ENCODE results near the gene LRRC26.

Gene LRRC26

GRCh38 chr9:137169896-137170358, at the start of gene LRRC26:
TSS of gene LRRC26 (minus strand) at chr9:137170051. CDS start at chr9:137169943, 108 bp downstream.
- no peak for DNase-seq

- no peak for DNase-seq
Observed at GRCh38 chr9:137218754-137219271, 49.0 kb upstream of the LRRC26 start.

- DNase-seq = no peak
Observed at GRCh38 chr9:137218212-137218753, 48.4 kb upstream of the LRRC26 start.

GRCh38 chr9:137217276-137218211, 47.7 kb upstream of the LRRC26 start:
- no peak for DNase-seq

GRCh38 chr9:137216188-137216965, 46.5 kb upstream of the LRRC26 start:
- DNase-seq = no peak

- DNase-seq = no peak
Observed at GRCh38 chr9:137215196-137215986, 45.5 kb upstream of the LRRC26 start.

- no peak for DNase-seq
Observed at GRCh38 chr9:137214620-137215019, 44.8 kb upstream of the LRRC26 start.

- DNase-seq = no peak
Observed at GRCh38 chr9:137213160-137214060, 43.6 kb upstream of the LRRC26 start.

GRCh38 chr9:137212520-137212919, 42.7 kb upstream of the LRRC26 start:
- no peak for DNase-seq

GRCh38 chr9:137211532-137211931, 41.7 kb upstream of the LRRC26 start:
- DNase-seq = no peak

- DNase-seq = no peak
Observed at GRCh38 chr9:137206602-137207001, 36.8 kb upstream of the LRRC26 start.

GRCh38 chr9:137205126-137206069, 35.5 kb upstream of the LRRC26 start, which contains the start of the genes NDOR1 and TMEM203:
TSS of gene NDOR1 (plus strand) at chr9:137205700. CDS start at chr9:137205778, 78 bp downstream.
TSS of gene TMEM203 (minus strand) at chr9:137205648. CDS start at chr9:137205414, 234 bp downstream.
- peak; percentile 13 for DNase-seq

- DNase-seq = no peak
Observed at GRCh38 chr9:137204731-137205125, 34.9 kb upstream of the LRRC26 start.

- no peak for DNase-seq
Observed at GRCh38 chr9:137202966-137203365, 33.1 kb upstream of the LRRC26 start.

- DNase-seq = no peak
Observed at GRCh38 chr9:137201205-137201868, 31.5 kb upstream of the LRRC26 start.

- DNase-seq = peak; percentile 93
Observed at GRCh38 chr9:137200311-137201204, 30.7 kb upstream of the LRRC26 start, which contains the start of gene TPRN. TSS of gene TPRN (minus strand) at chr9:137200741. CDS start at chr9:137200711, 30 bp downstream.

GRCh38 chr9:137199411-137200121, 29.7 kb upstream of the LRRC26 start:
- DNase-seq = no peak

Measured in NCI-H526 treated with DMSO at 0.1 percent for 48 hours (cell line).